Activated CD4-positive, alpha-beta T cell treated with anti-CD3 and anti-CD28 coated beads for 36 hours (primary cell): Measurements from ENCODE around the gene ITGA11. TPM values are rescaled to one million over a fixed set of nuclear protein-coding genes. Genes with fewer than 3 reads are reported as not detected.

ENCODE experiments used
- ATAC-seq: fragments of 200-7000 bp; cut with Tn5 transposase; one replicate; pipeline ENCODE4 v1.10.0; 2021; ENCODE audit warnings: mild to moderate bottlenecking, moderate library complexity
- CTCF ChIA-PET: fragments of 350-600 bp; sonication (Branson Sonifier 250); formaldehyde crosslinking; loops from one replicate; lab custom pipeline; 2021; ENCODE audit warnings: antibody characterized with exemption; lab: Charles Lee
- POLR2A ChIA-PET: fragments of 350-600 bp; sonication (Branson Sonifier 250); formaldehyde crosslinking; loops from one replicate; lab custom pipeline; 2021; ENCODE audit warnings: antibody characterized with exemption, inconsistent platforms; lab: Charles Lee
- DNase-seq: peaks from one replicate; pipeline ENCODE4 v3.0.0-alpha.2; 2020
- H3K27ac Mint-ChIP-seq: one replicate; pipeline ENCODE4 v1.8.0; 2021; ENCODE audit warnings: mixed read lengths
- H3K27me3 Mint-ChIP-seq: one replicate; pipeline ENCODE4 v1.8.0; 2021; ENCODE audit warnings: mixed read lengths
- H3K36me3 Mint-ChIP-seq: one replicate; pipeline ENCODE4 v1.8.0; 2021; ENCODE audit warnings: low read depth, mixed read lengths
- H3K4me1 Mint-ChIP-seq: one replicate; pipeline ENCODE4 v1.8.0; 2021; ENCODE audit warnings: mixed read lengths
- H3K4me3 Mint-ChIP-seq: one replicate; pipeline ENCODE4 v1.8.0; 2021; ENCODE audit warnings: mild to moderate bottlenecking, moderate library complexity, mixed read lengths
- H3K9me3 Mint-ChIP-seq: one replicate; pipeline ENCODE4 v1.8.0; 2021; ENCODE audit warnings: low read depth, mixed read lengths
- intact Hi-C, 2 experiments: fragments of 100-400 bp; cut with DNase I in 1 of 2; cut with micrococcal nuclease in 1 of 2; formaldehyde crosslinking; loops; one replicate each; pipeline versions ENCODE4 v1.14.2 to v1.15.1; 2022 to 2024; cut with DNase I, micrococcal nuclease
- total RNA-seq, 2 experiments: library from RNA; stranded (reverse); gene quantifications; one replicate each; pipeline ENCODE4 v1.2.3, GENCODE V29; 2021

ITGA11 gene, protein sequence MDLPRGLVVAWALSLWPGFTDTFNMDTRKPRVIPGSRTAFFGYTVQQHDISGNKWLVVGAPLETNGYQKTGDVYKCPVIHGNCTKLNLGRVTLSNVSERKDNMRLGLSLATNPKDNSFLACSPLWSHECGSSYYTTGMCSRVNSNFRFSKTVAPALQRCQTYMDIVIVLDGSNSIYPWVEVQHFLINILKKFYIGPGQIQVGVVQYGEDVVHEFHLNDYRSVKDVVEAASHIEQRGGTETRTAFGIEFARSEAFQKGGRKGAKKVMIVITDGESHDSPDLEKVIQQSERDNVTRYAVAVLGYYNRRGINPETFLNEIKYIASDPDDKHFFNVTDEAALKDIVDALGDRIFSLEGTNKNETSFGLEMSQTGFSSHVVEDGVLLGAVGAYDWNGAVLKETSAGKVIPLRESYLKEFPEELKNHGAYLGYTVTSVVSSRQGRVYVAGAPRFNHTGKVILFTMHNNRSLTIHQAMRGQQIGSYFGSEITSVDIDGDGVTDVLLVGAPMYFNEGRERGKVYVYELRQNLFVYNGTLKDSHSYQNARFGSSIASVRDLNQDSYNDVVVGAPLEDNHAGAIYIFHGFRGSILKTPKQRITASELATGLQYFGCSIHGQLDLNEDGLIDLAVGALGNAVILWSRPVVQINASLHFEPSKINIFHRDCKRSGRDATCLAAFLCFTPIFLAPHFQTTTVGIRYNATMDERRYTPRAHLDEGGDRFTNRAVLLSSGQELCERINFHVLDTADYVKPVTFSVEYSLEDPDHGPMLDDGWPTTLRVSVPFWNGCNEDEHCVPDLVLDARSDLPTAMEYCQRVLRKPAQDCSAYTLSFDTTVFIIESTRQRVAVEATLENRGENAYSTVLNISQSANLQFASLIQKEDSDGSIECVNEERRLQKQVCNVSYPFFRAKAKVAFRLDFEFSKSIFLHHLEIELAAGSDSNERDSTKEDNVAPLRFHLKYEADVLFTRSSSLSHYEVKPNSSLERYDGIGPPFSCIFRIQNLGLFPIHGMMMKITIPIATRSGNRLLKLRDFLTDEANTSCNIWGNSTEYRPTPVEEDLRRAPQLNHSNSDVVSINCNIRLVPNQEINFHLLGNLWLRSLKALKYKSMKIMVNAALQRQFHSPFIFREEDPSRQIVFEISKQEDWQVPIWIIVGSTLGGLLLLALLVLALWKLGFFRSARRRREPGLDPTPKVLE
- 1 to 10 TPM; 2.9 to 3.2 TPM for total RNA-seq

- H3K27ac Mint-ChIP-seq = no peak within 1 kb of the TSS
Observed at GRCh38 chr15:68431792-68432401, at the start of gene ITGA11. Gene ITGA11, minus strand, starts transcription at chr15:68432163. Its CDS starts 97 bp downstream, at chr15:68432066.

DNA sequence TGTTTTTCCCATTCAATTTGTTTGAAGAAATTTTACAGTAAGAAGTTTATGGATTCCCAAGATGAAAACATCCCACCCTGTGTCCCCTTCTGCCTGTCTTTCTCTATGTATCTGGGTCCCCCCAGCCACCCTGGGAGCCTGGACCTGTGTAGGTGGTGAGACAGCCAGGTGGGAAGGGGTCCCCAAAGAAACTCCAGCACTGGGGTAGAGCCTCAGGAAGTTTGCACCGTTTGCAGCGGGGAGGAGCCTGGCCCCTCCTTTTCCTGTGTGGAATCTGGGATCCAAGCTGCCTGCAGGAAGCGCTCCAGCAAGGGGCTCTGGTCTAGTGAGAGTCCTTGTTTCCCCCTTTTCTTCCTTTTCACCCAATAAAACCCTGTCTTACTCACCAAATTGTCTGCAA is 49.4 kb upstream of the ITGA11 start:
- H3K36me3 Mint-ChIP-seq = no peaks in the 10 kb centered on the region
- peaks cover 5% of the 10 kb centered on the region for H3K27me3 Mint-ChIP-seq
- ATAC-seq (no peak), DNase-seq (no peak)
- H3K9me3 Mint-ChIP-seq = no peaks in the 10 kb centered on the region
- CTCF ChIA-PET = no interaction called here
- H3K4me1 Mint-ChIP-seq = no peaks in the 10 kb centered on the region
- POLR2A ChIA-PET = no interaction called here
- intact Hi-C loops = no loop called here
- no peak overlapping the region for H3K27ac Mint-ChIP-seq
- no peak overlapping the region for H3K4me3 Mint-ChIP-seq

More at GRCh38 chr15:68431792-68432401, at the start of gene ITGA11:
- peaks cover 34% of the 10 kb centered on the region for H3K27me3 Mint-ChIP-seq
- no peak for DNase-seq
- CTCF ChIA-PET = interaction anchor here (1.2 kb wide), 1 partner anchor 8 kb away, joined by 3 read pairs; no protein-coding TSS in a partner anchor
- no peak for ATAC-seq
- no peak within 1 kb of the TSS for H3K4me3 Mint-ChIP-seq
- no peaks in the 10 kb centered on the region for H3K36me3 Mint-ChIP-seq
- peaks cover 2% of the 10 kb centered on the region for H3K4me1 Mint-ChIP-seq
- no peaks in the 10 kb centered on the region for H3K9me3 Mint-ChIP-seq
- intact Hi-C loops = no loop called here
- POLR2A ChIA-PET = no interaction called here

- Mint-ChIP-seq H3K9me3 (no peaks in the 10 kb centered on the region), H3K36me3 (no peaks in the 10 kb centered on the region), H3K4me3 (no peak overlapping the region), H3K27ac (no peak overlapping the region), H3K4me1 (no peaks in the 10 kb centered on the region), H3K27me3 (peaks cover 5% of the 10 kb centered on the region)
- ATAC-seq (no peak), DNase-seq (no peak)
- intact Hi-C loops = no loop called here
- POLR2A ChIA-PET = no interaction called here
- CTCF ChIA-PET = interaction anchor here (0.7 to 0.9 kb wide), 2 partner anchors 28 to 55 kb away, joined by 3 to 4 read pairs; no protein-coding TSS in a partner anchor
Observed at GRCh38 chr15:68480296-68480695, 48.3 kb upstream of the ITGA11 start.

DNA sequence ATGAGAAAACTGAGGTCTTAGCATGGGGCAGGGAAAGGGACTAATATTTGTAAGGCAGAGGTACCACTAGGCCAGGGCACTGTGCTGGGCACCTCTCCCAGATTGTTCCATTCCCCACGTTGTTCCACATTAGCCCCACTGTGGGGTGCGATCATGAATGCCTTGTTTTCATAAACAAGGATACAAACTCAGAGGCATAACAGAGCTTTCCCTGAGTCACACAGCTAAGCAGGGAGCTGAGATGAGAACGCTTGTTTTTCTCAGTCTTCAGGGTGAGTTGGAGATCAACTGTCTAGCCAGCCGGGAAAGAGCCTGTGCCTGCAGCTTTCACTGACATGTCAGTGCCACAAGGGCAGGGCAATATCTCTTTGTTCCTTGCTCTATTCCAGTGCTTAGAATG is 47.9 kb upstream of the ITGA11 start:
- H3K27ac Mint-ChIP-seq = no peak overlapping the region
- intact Hi-C loops = no loop called here
- peaks cover 5% of the 10 kb centered on the region for H3K27me3 Mint-ChIP-seq
- DNase-seq (no peak), ATAC-seq (no peak)
- CTCF ChIA-PET = interaction anchor here (0.9 kb wide), 1 partner anchor 27 kb away, joined by 4 read pairs; no protein-coding TSS in a partner anchor
- H3K36me3 Mint-ChIP-seq = no peaks in the 10 kb centered on the region
- H3K4me1 Mint-ChIP-seq = no peaks in the 10 kb centered on the region
- H3K4me3 Mint-ChIP-seq = no peak overlapping the region
- H3K9me3 Mint-ChIP-seq = no peaks in the 10 kb centered on the region
- POLR2A ChIA-PET = no interaction called here

DNA sequence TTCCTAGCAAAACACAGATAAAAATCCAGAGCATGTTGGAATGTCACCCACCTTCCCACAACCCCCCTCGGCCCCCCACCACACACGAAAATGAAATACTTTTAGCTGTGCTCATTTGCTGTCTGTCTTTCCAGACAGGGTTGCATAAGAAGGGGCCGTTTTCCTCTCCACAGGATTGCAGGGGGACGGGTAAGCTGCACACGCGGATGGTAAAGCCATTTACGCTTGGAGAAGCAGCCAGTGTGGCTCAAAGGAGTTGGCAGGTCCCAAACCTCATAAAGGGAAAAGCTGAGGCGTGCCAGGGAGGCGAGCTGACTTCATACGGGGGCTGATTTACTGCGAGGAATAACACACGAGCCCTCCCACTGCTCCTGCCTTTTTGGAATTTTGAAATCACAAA is 47.4 kb upstream of the ITGA11 start:
- DNase-seq = no peak
- intact Hi-C loops = no loop called here
- Mint-ChIP-seq H3K27me3 (peaks cover 5% of the 10 kb centered on the region), H3K36me3 (no peaks in the 10 kb centered on the region), H3K4me1 (no peaks in the 10 kb centered on the region), H3K27ac (no peak overlapping the region), H3K9me3 (no peaks in the 10 kb centered on the region), H3K4me3 (no peak overlapping the region)
- no peak for ATAC-seq
- ChIA-PET POLR2A (no interaction called here), CTCF (interaction anchor here (0.7 to 1.2 kb wide), 2 partner anchors 16 to 71 kb away, joined by 3 read pairs; no protein-coding TSS in a partner anchor)

DNA sequence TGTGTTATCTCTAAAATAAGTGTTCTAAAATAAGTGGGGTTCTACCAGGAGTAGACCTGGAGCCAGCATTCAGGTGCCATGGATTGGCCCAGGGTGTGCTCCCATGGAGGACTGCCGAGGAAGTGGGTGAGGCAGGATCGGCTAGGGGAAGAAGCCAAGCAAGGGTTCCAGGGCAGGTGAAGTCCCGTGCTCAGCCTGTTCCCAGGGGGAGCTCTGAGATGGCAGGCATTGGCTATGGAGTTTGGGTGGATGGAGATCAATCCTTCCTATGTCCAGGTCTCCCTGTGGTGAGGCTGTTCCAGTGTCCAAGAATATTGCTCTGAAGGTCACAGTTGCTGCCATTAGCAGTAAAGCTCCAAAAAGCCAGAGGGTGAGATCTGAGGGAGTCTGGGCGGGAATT is 46.9 kb upstream of the ITGA11 start:
- ATAC-seq (no peak), DNase-seq (no peak)
- H3K27ac Mint-ChIP-seq = no peak overlapping the region
- H3K9me3 Mint-ChIP-seq = no peaks in the 10 kb centered on the region
- intact Hi-C loops = no loop called here
- H3K36me3 Mint-ChIP-seq = no peaks in the 10 kb centered on the region
- ChIA-PET CTCF (interaction anchor here (0.7 to 1.2 kb wide), 2 partner anchors 16 to 71 kb away, joined by 3 read pairs; no protein-coding TSS in a partner anchor), POLR2A (no interaction called here)
- peaks cover 5% of the 10 kb centered on the region for H3K27me3 Mint-ChIP-seq
- no peak overlapping the region for H3K4me3 Mint-ChIP-seq
- H3K4me1 Mint-ChIP-seq = no peaks in the 10 kb centered on the region

DNA sequence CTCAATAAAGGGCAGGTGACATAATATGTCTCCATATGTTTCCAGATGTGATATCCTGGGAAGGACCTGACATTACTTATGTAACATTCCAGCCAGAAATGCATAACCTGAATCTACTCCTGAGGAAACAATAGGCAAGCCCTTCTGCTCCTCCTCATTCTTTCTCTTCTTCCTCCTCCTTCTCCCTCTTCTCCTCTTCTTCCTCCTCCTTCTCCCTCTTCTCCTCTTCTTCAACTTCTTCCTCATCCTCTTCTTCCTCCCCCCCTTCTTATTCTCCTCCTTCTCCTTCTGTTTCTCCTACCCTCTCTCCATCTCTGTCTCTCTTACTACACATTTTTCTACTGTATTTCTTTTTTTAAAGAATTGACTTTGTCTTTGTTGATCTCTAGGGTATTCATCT is 43.5 kb upstream of the ITGA11 start:
- intact Hi-C loops = no loop called here
- Mint-ChIP-seq H3K4me3 (no peak overlapping the region), H3K4me1 (no peaks in the 10 kb centered on the region), H3K27ac (no peak overlapping the region), H3K9me3 (no peaks in the 10 kb centered on the region), H3K27me3 (peaks cover 6% of the 10 kb centered on the region), H3K36me3 (no peaks in the 10 kb centered on the region)
- ChIA-PET CTCF (interaction anchor here (0.6 kb wide), 1 partner anchor 564 kb away, joined by 4 read pairs; no protein-coding TSS in a partner anchor), POLR2A (no interaction called here)
- DNase-seq (no peak), ATAC-seq (no peak)

DNA sequence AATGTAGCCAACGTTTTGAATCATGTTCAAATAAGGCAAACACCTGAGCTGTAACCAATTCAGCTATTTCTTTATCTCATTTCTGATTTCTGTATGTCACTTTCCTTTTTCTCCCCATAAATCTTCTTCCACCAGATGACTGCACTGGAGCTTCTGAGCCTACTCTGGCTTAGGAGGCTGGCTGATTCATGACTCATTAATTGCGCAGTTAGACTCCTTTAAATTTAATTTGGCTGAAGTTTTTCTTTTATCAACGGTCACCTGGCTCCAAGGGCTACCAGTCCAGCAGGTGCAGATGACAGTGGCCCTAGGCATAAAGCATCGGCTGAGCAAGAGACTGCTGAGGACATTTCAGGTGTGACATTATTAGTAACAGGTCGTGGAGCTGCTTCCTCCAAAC is 39.6 kb upstream of the ITGA11 start:
- no peaks in the 10 kb centered on the region for H3K36me3 Mint-ChIP-seq
- H3K4me1 Mint-ChIP-seq = no peaks in the 10 kb centered on the region
- DNase-seq (no peak), ATAC-seq (no peak)
- CTCF ChIA-PET = interaction anchor here (0.7 kb wide), 1 partner anchor 180 kb away, joined by 3 read pairs; no protein-coding TSS in a partner anchor
- H3K27ac Mint-ChIP-seq = no peak overlapping the region
- no peaks in the 10 kb centered on the region for H3K9me3 Mint-ChIP-seq
- POLR2A ChIA-PET = no interaction called here
- intact Hi-C loops = no loop called here
- H3K27me3 Mint-ChIP-seq = peaks cover 4% of the 10 kb centered on the region
- H3K4me3 Mint-ChIP-seq = no peak overlapping the region

DNA sequence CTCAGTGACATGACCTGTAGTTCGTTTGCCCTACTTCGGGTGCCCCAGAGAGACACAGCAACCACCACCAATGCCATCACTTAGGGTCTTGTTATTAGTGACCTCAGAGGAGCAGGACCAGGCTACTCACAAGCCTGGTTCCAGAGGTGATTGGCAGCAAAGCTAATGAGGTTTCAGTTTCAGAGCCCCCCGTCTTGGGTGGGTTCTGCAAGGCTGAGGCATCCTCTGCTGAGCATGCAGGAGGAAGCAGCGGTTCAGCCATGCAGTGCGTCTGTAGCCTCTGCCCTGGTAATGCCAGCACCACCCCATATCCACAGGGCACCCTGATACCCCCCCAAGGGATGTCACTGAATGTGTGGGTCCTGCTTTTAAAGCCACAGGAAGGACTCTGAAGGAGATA is 39.0 kb upstream of the ITGA11 start:
- no peaks in the 10 kb centered on the region for H3K9me3 Mint-ChIP-seq
- ChIA-PET POLR2A (no interaction called here), CTCF (interaction anchor here (0.5 kb wide), 1 partner anchor 205 kb away, joined by 3 read pairs; no protein-coding TSS in a partner anchor)
- H3K27me3 Mint-ChIP-seq = peaks cover 4% of the 10 kb centered on the region
- DNase-seq = no peak
- H3K4me3 Mint-ChIP-seq = no peak overlapping the region
- no peak for ATAC-seq
- H3K36me3 Mint-ChIP-seq = no peaks in the 10 kb centered on the region
- H3K4me1 Mint-ChIP-seq = no peaks in the 10 kb centered on the region
- intact Hi-C loops = no loop called here
- no peak overlapping the region for H3K27ac Mint-ChIP-seq

- ChIA-PET CTCF (interaction anchor here (0.5 kb wide), 1 partner anchor 205 kb away, joined by 3 read pairs; no protein-coding TSS in a partner anchor), POLR2A (no interaction called here)
- no peaks in the 10 kb centered on the region for H3K36me3 Mint-ChIP-seq
- no peak overlapping the region for H3K27ac Mint-ChIP-seq
- DNase-seq (no peak), ATAC-seq (no peak)
- H3K4me3 Mint-ChIP-seq = no peak overlapping the region
- intact Hi-C loops = no loop called here
- peaks cover 4% of the 10 kb centered on the region for H3K27me3 Mint-ChIP-seq
- H3K9me3 Mint-ChIP-seq = no peaks in the 10 kb centered on the region
- no peaks in the 10 kb centered on the region for H3K4me1 Mint-ChIP-seq
Observed at GRCh38 chr15:68470049-68470742, 38.2 kb upstream of the ITGA11 start.
